GM12878 (cell line): Measurements from ENCODE around the gene LRRC8A. TPM values are rescaled to one million over a fixed set of nuclear protein-coding genes. Genes with fewer than 3 reads are reported as not detected.
"Not testable (repeated sequence)": the region's sequence is repeated elsewhere in the genome, so short reads cannot be mapped to it uniquely, and the experiment has no call there.

Source experiments
- ATAC-seq: fragments of 200-7000 bp; cut with Tn5 transposase; 3 replicates; pipeline ENCODE4 v1.9.1; 2020; ENCODE audit warnings: mild to moderate bottlenecking, moderate library complexity
- BruUV-seq: library from RNA; stranded (reverse); fragments of 400-500 nt; replicated peaks from 2 replicates; lab custom pipeline; 2021; lab: Mats Ljungman, UMichigan
- CTCF ChIA-PET: fragments of 300-600 bp; sonication (Branson Sonifier 250); formaldehyde crosslinking; extraction: SDS; loops from one replicate; lab custom pipeline; 2021; ENCODE audit warnings: inconsistent platforms; lab: Yijun Ruan, JAX
- POLR2A ChIA-PET: fragments of 350-600 bp; formaldehyde crosslinking; extraction: SDS; loops from one replicate; lab custom pipeline; 2021; ENCODE audit warnings: inconsistent platforms; lab: Charles Lee
- RAD21 ChIA-PET: fragments of 300-600 bp; sonication (Branson Sonifier 250); formaldehyde crosslinking; loops from one replicate; lab custom pipeline; 2023; ENCODE audit warnings: antibody characterized with exemption; ENCODE audit not compliant: unreplicated experiment; lab: Charles Lee
- SMC1A ChIA-PET: fragments of 300-600 bp; sonication (Branson Sonifier 250); formaldehyde crosslinking; loops from one replicate; lab custom pipeline; 2023; ENCODE audit not compliant: unreplicated experiment, uncharacterized antibody; lab: Charles Lee
- DNase-seq: peaks from one replicate; pipeline ENCODE4 v3.0.0-alpha.2; 2011; ENCODE audit warnings: low read depth, low spot score
- FAIRE-seq: peaks from 3 replicates; lab custom pipeline; 2011; peaks lifted over from hg19 to GRCh38; lab: Jason Lieb, UNC
- H2AFZ ChIP-seq: 2 replicates; pipeline ENCODE4 v1.6.0; 2011; ENCODE audit warnings: low read depth, low read length, control low read depth; ENCODE audit not compliant: control insufficient read depth
- H3K27ac ChIP-seq: 2 replicates; pipeline ENCODE4 v1.5.1; 2011; ENCODE audit warnings: control low read depth; ENCODE audit not compliant: control insufficient read depth, insufficient read depth
- H3K27me3 ChIP-seq, 2 experiments: replicated peaks in 1 of 2; 2 replicates each; pipeline versions ENCODE4 v1.6.0 to v1.6.1; 2011; ENCODE audit warnings: low read length in 1 of 2; ENCODE audit not compliant: control insufficient read depth in 2 of 2, insufficient read depth in 2 of 2
- H3K36me3 ChIP-seq, 2 experiments: 2 replicates each; pipeline ENCODE4 v1.5.1; 2011; ENCODE audit warnings: low read length in 1 of 2; ENCODE audit not compliant: control insufficient read depth in 2 of 2, insufficient read depth in 2 of 2
- H3K4me1 ChIP-seq: 2 replicates; pipeline ENCODE4 v1.6.1; 2011; ENCODE audit warnings: mild to moderate bottlenecking, low read length, moderate library complexity, mixed read lengths; ENCODE audit not compliant: control insufficient read depth, insufficient read depth
- H3K4me2 ChIP-seq: 2 replicates; pipeline ENCODE4 v1.6.0; 2011; ENCODE audit warnings: control low read depth; ENCODE audit not compliant: control insufficient read depth, insufficient read depth
- H3K4me3 ChIP-seq: fragments of 200-600 bp; sonication (generic); 2 replicates; pipeline ENCODE4 v1.5.1; 2016
- H3K79me2 ChIP-seq: 2 replicates; pipeline ENCODE4 v1.6.0; 2011; ENCODE audit warnings: low read length; ENCODE audit not compliant: control insufficient read depth, insufficient read depth
- H3K9ac ChIP-seq: 2 replicates; pipeline ENCODE4 v1.8.0; 2011; ENCODE audit warnings: low read length, control low read depth, mixed read lengths; ENCODE audit not compliant: control insufficient read depth, insufficient read depth
- H3K9me3 ChIP-seq: replicated peaks from 3 replicates; pipeline ENCODE4 v1.5.1; 2011; ENCODE audit warnings: mild to moderate bottlenecking, low read length; ENCODE audit not compliant: control insufficient read depth, insufficient read depth
- H4K20me1 ChIP-seq: 2 replicates; pipeline ENCODE4 v1.6.0; 2011; ENCODE audit not compliant: control insufficient read depth, insufficient read depth
- WGBS: methylation state at CpG from one replicate; pipeline ENCODE4 v1.1.6; 2016; ENCODE audit warnings: low lambda C conversion rate; ENCODE audit not compliant: insufficient replicate concordance, insufficient coverage; ENCODE audit errors: missing lambda C conversion rate; 5-methylcytosine and 5-hydroxymethylcytosine counted together
- in situ Hi-C: fragments of 300-500 bp; cut with MboI; formaldehyde crosslinking; loops from 9 replicates; pipeline ENCODE4 v1.14.3; 2018; ENCODE audit warnings: mixed read lengths
- intact Hi-C: fragments of 100-400 bp; cut with micrococcal nuclease; formaldehyde crosslinking; loops from one replicate; pipeline ENCODE4 v1.14.2; 2022; ENCODE audit not compliant: unreplicated experiment
- polyA plus RNA-seq, 11 experiments: library from polyadenylated mRNA; depleted of rRNA in 4 of 11; unstranded in 6 of 11; stranded (reverse) in 5 of 11; fragments of >200 nt; fragmentation: Nextera tagmentation in 4 of 11; fragmentation: Illumina TruSeq in 1 of 11; extraction: Ambion mirVana in 4 of 11; extraction: Trizol in 1 of 11; gene quantifications; 1 replicate in 1 of 11; 2 replicates in 10 of 11; pipeline versions ENCODE4 v1.2.1 to v1.2.3, GENCODE V29; 2011 to 2016; ENCODE audit warnings: inconsistent platforms in 2 of 11, missing spikeins in 2 of 11, low read depth in 1 of 11
- total RNA-seq, 4 experiments: library from RNA; depleted of rRNA in 3 of 4; stranded (reverse); fragments of >200 nt in 3 of 4; fragmentation: Illumina TruSeq in 1 of 4; extraction: Trizol in 1 of 4; gene quantifications; 2 replicates each; pipeline versions ENCODE4 v1.2.1 to v1.2.3, GENCODE V29; 2013 to 2021

LRRC8A gene
- total and polyA plus RNA-seq, 10 of the 15 experiments (the other 5 are each of a cell fraction or from before 2014, with no cell fraction given) = 1.6 to 15.9 (median 9.7) TPM

- POLR2A ChIA-PET = interaction anchor here (0.7 kb wide), 1 partner anchor 1725 kb away, joined by 3 read pairs; no protein-coding TSS in a partner anchor
- H4K20me1 ChIP-seq, H3K4me3 ChIP-seq, SMC1A ChIA-PET, H3K4me1 ChIP-seq, BruUV-seq, intact Hi-C loops, H2AFZ ChIP-seq, H3K9ac ChIP-seq, H3K9me3 ChIP-seq, H3K27ac ChIP-seq, ATAC-seq, H3K79me2 ChIP-seq, FAIRE-seq, in situ Hi-C loops, H3K4me2 ChIP-seq, H3K27me3 ChIP-seq, DNase-seq: not testable (repeated sequence)
- H3K36me3 ChIP-seq = peaks cover 0 to 19% of the 10 kb centered on the region in 2 experiments
- RAD21 ChIA-PET = interaction anchor here (0.9 kb wide), 1 partner anchor 13 kb away, joined by 5 read pairs; no protein-coding TSS in a partner anchor
- CTCF ChIA-PET = interaction anchor here (0.6 to 0.7 kb wide), 2 partner anchors 12 to 777 kb away, joined by 4 read pairs; no protein-coding TSS in a partner anchor
- WGBS = 92% methylated on average over 5 of the region's 9 CpGs
Observed at GRCh38 chr9:128961403-128961802, 79.5 kb downstream of the LRRC8A start.

Other genes starting within 250 kb of the LRRC8A start
Only the 7 nearest of the 17 such genes appear.
- gene TBC1D13, start 94.9 kb upstream of the LRRC8A start, total RNA-seq (2014; rRNA removed) = 9.2 and 10.8 TPM in 2 replicates
- gene TBC1D13, start 94.9 kb upstream of the LRRC8A start, total RNA-seq (2014; rRNA removed; fragmentation: Illumina TruSeq; extraction: Trizol) = 6.3 and 7.1 TPM in 2 replicates
- 18.7 and 20.5 TPM in 2 replicates for gene TBC1D13, start 94.9 kb upstream of the LRRC8A start, total RNA-seq (2021)
- gene TBC1D13, start 94.9 kb upstream of the LRRC8A start, polyA plus RNA-seq (2011; rRNA removed) = 9.5 and 21.2 TPM in 2 replicates
- gene TBC1D13, start 94.9 kb upstream of the LRRC8A start, polyA plus RNA-seq (2014; fragmentation: Illumina TruSeq; extraction: Trizol) = 16.3 and 22.1 TPM in 2 replicates
- 1 to 10 TPM; 3.0 to 3.1 TPM for gene TBC1D13, start 94.9 kb upstream of the LRRC8A start, polyA plus RNA-seq (2014; fragmentation: Nextera tagmentation; extraction: Ambion mirVana)
- 16.7 and 19.1 TPM in 2 replicates for gene TBC1D13, start 94.9 kb upstream of the LRRC8A start, polyA plus RNA-seq (2014; rRNA removed)
- 10 to 100 TPM; 22.2 to 23.1 TPM for gene TBC1D13, start 94.9 kb upstream of the LRRC8A start, polyA plus RNA-seq (2016; fragmentation: Nextera tagmentation; extraction: Ambion mirVana)
- 22.1 and 29.2 TPM in 2 replicates for gene ENDOG, start 63.6 kb upstream of the LRRC8A start, total RNA-seq (2014; rRNA removed)
- 4.8 and 5.8 TPM in 2 replicates for gene ENDOG, start 63.6 kb upstream of the LRRC8A start, total RNA-seq (2014; rRNA removed; fragmentation: Illumina TruSeq; extraction: Trizol)
- 28.1 and 28.2 TPM in 2 replicates for gene ENDOG, start 63.6 kb upstream of the LRRC8A start, total RNA-seq (2021)
- 6.6 and 12.2 TPM in 2 replicates for gene ENDOG, start 63.6 kb upstream of the LRRC8A start, polyA plus RNA-seq (2011; rRNA removed)
- gene ENDOG, start 63.6 kb upstream of the LRRC8A start, polyA plus RNA-seq (2014; fragmentation: Illumina TruSeq; extraction: Trizol) = 1.0 and 3.2 TPM in 2 replicates
- 1 to 10 TPM in 1 of 2 experiments, under 1 TPM in 1; 0.84 to 1.8 TPM for gene ENDOG, start 63.6 kb upstream of the LRRC8A start, polyA plus RNA-seq (2014; fragmentation: Nextera tagmentation; extraction: Ambion mirVana)
- 24.9 and 31.4 TPM in 2 replicates for gene ENDOG, start 63.6 kb upstream of the LRRC8A start, polyA plus RNA-seq (2014; rRNA removed)
- gene ENDOG, start 63.6 kb upstream of the LRRC8A start, polyA plus RNA-seq (2016; fragmentation: Nextera tagmentation; extraction: Ambion mirVana) = 10 to 100 TPM in 1 of 2 experiments, under 1 TPM in 1; 0.92 to 19.3 TPM
- 40.5 and 49.2 TPM in 2 replicates for gene SPOUT1, start 52.3 kb upstream of the LRRC8A start, total RNA-seq (2014; rRNA removed)
- 14.3 and 17.3 TPM in 2 replicates for gene SPOUT1, start 52.3 kb upstream of the LRRC8A start, total RNA-seq (2014; rRNA removed; fragmentation: Illumina TruSeq; extraction: Trizol)
- 75.0 and 77.8 TPM in 2 replicates for gene SPOUT1, start 52.3 kb upstream of the LRRC8A start, total RNA-seq (2021)
- gene SPOUT1, start 52.3 kb upstream of the LRRC8A start, polyA plus RNA-seq (2011; rRNA removed) = 21.7 and 48.0 TPM in 2 replicates
- gene SPOUT1, start 52.3 kb upstream of the LRRC8A start, polyA plus RNA-seq (2014; fragmentation: Illumina TruSeq; extraction: Trizol) = 5.0 and 22.6 TPM in 2 replicates
- gene SPOUT1, start 52.3 kb upstream of the LRRC8A start, polyA plus RNA-seq (2014; fragmentation: Nextera tagmentation; extraction: Ambion mirVana) = 10 to 100 TPM in 1 of 2 experiments, 1 to 10 TPM in 1; 5.7 to 16.4 TPM
- gene SPOUT1, start 52.3 kb upstream of the LRRC8A start, polyA plus RNA-seq (2014; rRNA removed) = 40.7 and 49.1 TPM in 2 replicates
- 10 to 100 TPM; 85.2 to 95.0 TPM for gene SPOUT1, start 52.3 kb upstream of the LRRC8A start, polyA plus RNA-seq (2016; fragmentation: Nextera tagmentation; extraction: Ambion mirVana)
- 12.4 and 12.8 TPM in 2 replicates for gene KYAT1, start 183 bp upstream of the LRRC8A start, total RNA-seq (2014; rRNA removed)
- gene KYAT1, start 183 bp upstream of the LRRC8A start, total RNA-seq (2014; rRNA removed; fragmentation: Illumina TruSeq; extraction: Trizol) = 6.3 and 7.4 TPM in 2 replicates
- gene KYAT1, start 183 bp upstream of the LRRC8A start, total RNA-seq (2021) = 12.2 and 12.7 TPM in 2 replicates
- gene KYAT1, start 183 bp upstream of the LRRC8A start, polyA plus RNA-seq (2011; rRNA removed) = 8.6 and 14.0 TPM in 2 replicates
- gene KYAT1, start 183 bp upstream of the LRRC8A start, polyA plus RNA-seq (2014; fragmentation: Illumina TruSeq; extraction: Trizol) = 5.4 and 7.9 TPM in 2 replicates
- gene KYAT1, start 183 bp upstream of the LRRC8A start, polyA plus RNA-seq (2014; fragmentation: Nextera tagmentation; extraction: Ambion mirVana) = 1 to 10 TPM; 5.8 to 6.2 TPM
- 15.7 and 15.9 TPM in 2 replicates for gene KYAT1, start 183 bp upstream of the LRRC8A start, polyA plus RNA-seq (2014; rRNA removed)
- 10 to 100 TPM; 10.3 to 12.8 TPM for gene KYAT1, start 183 bp upstream of the LRRC8A start, polyA plus RNA-seq (2016; fragmentation: Nextera tagmentation; extraction: Ambion mirVana)
- 0.17 TPM in 1 of 2 replicates, not detected in the other for gene PHYHD1, start 38.8 kb downstream of the LRRC8A start, total RNA-seq (2014; rRNA removed)
- not detected in 2 replicates for gene PHYHD1, start 38.8 kb downstream of the LRRC8A start, total RNA-seq (2014; rRNA removed; fragmentation: Illumina TruSeq; extraction: Trizol)
- gene PHYHD1, start 38.8 kb downstream of the LRRC8A start, total RNA-seq (2021) = not detected in 2 replicates
- not detected in 2 replicates for gene PHYHD1, start 38.8 kb downstream of the LRRC8A start, polyA plus RNA-seq (2011; rRNA removed)
- not detected in 2 replicates for gene PHYHD1, start 38.8 kb downstream of the LRRC8A start, polyA plus RNA-seq (2014; fragmentation: Illumina TruSeq; extraction: Trizol)
- under 1 TPM in 1 of 2 experiments, not detected in 1; 0.09 TPM for gene PHYHD1, start 38.8 kb downstream of the LRRC8A start, polyA plus RNA-seq (2014; fragmentation: Nextera tagmentation; extraction: Ambion mirVana)
- not detected in 2 replicates for gene PHYHD1, start 38.8 kb downstream of the LRRC8A start, polyA plus RNA-seq (2014; rRNA removed)
- not detected for gene PHYHD1, start 38.8 kb downstream of the LRRC8A start, polyA plus RNA-seq (2016; fragmentation: Nextera tagmentation; extraction: Ambion mirVana)
- 15.7 and 16.9 TPM in 2 replicates for gene DOLK, start 65.5 kb downstream of the LRRC8A start, total RNA-seq (2014; rRNA removed)
- gene DOLK, start 65.5 kb downstream of the LRRC8A start, total RNA-seq (2014; rRNA removed; fragmentation: Illumina TruSeq; extraction: Trizol) = 6.8 and 7.1 TPM in 2 replicates
- gene DOLK, start 65.5 kb downstream of the LRRC8A start, total RNA-seq (2021) = 9.3 and 10.9 TPM in 2 replicates
- gene DOLK, start 65.5 kb downstream of the LRRC8A start, polyA plus RNA-seq (2011; rRNA removed) = 3.5 and 6.4 TPM in 2 replicates
- 8.4 and 9.0 TPM in 2 replicates for gene DOLK, start 65.5 kb downstream of the LRRC8A start, polyA plus RNA-seq (2014; fragmentation: Illumina TruSeq; extraction: Trizol)
- gene DOLK, start 65.5 kb downstream of the LRRC8A start, polyA plus RNA-seq (2014; fragmentation: Nextera tagmentation; extraction: Ambion mirVana) = 1 to 10 TPM; 1.9 to 3.2 TPM
- 9.3 and 10.4 TPM in 2 replicates for gene DOLK, start 65.5 kb downstream of the LRRC8A start, polyA plus RNA-seq (2014; rRNA removed)
- gene DOLK, start 65.5 kb downstream of the LRRC8A start, polyA plus RNA-seq (2016; fragmentation: Nextera tagmentation; extraction: Ambion mirVana) = 10 to 100 TPM; 17.8 to 18.2 TPM
- gene NUP188, start 65.6 kb downstream of the LRRC8A start, total RNA-seq (2014; rRNA removed) = 43.9 and 48.1 TPM in 2 replicates
- gene NUP188, start 65.6 kb downstream of the LRRC8A start, total RNA-seq (2014; rRNA removed; fragmentation: Illumina TruSeq; extraction: Trizol) = 32.4 and 34.0 TPM in 2 replicates
- 61.3 and 71.5 TPM in 2 replicates for gene NUP188, start 65.6 kb downstream of the LRRC8A start, total RNA-seq (2021)
- 32.1 and 52.3 TPM in 2 replicates for gene NUP188, start 65.6 kb downstream of the LRRC8A start, polyA plus RNA-seq (2011; rRNA removed)
- gene NUP188, start 65.6 kb downstream of the LRRC8A start, polyA plus RNA-seq (2014; fragmentation: Illumina TruSeq; extraction: Trizol) = 41.0 and 47.3 TPM in 2 replicates
- 1 to 10 TPM; 1.4 to 3.5 TPM for gene NUP188, start 65.6 kb downstream of the LRRC8A start, polyA plus RNA-seq (2014; fragmentation: Nextera tagmentation; extraction: Ambion mirVana)
- 49.6 and 51.2 TPM in 2 replicates for gene NUP188, start 65.6 kb downstream of the LRRC8A start, polyA plus RNA-seq (2014; rRNA removed)
- gene NUP188, start 65.6 kb downstream of the LRRC8A start, polyA plus RNA-seq (2016; fragmentation: Nextera tagmentation; extraction: Ambion mirVana) = 10 to 100 TPM; 72.9 to 73.7 TPM